IPS-18c (cell line): ENCODE data around the gene DRD2.

ENCODE experiments used
- H3K4me3 ChIP-seq: 2 replicates; pipeline ENCODE4 v1.7.0; 2013; ENCODE audit warnings: low read depth, mild to moderate bottlenecking, low read length, moderate library complexity; ENCODE audit not compliant: insufficient read depth
- H3K9me3 ChIP-seq: one replicate; pipeline ENCODE4 v1.6.1; 2013; ENCODE audit warnings: mild to moderate bottlenecking, low read length, moderate library complexity; ENCODE audit not compliant: control insufficient read depth, insufficient read depth

DRD2 gene

GRCh38 chr11:113462830-113463229 lies 12.4 kb downstream of the DRD2 start:
- Histone ChIP-seq H3K9me3 (no peaks in the 10 kb centered on the region), H3K4me3 (no peak overlapping the region)

DNA sequence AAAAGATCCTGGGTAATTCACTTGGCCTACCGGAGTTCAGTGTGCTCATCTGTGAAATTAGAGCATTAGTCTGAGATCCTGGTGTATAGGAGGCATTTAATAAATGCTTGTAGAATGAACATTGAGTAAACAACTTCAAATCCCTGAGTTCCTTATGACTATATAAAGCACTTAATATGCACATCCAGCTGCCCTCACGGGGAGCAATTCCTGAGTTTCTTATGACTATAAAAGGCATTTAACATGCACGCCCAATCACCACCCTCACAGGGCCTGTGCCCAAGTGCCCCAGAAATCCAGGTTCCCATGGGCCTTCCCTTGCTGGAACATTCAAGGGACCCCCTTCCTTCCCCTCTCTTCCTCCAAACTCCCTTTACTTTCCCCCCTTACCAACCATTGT lies 13.6 kb downstream of the DRD2 start:
- Histone ChIP-seq H3K9me3 (no peaks in the 10 kb centered on the region), H3K4me3 (no peak overlapping the region)

DNA sequence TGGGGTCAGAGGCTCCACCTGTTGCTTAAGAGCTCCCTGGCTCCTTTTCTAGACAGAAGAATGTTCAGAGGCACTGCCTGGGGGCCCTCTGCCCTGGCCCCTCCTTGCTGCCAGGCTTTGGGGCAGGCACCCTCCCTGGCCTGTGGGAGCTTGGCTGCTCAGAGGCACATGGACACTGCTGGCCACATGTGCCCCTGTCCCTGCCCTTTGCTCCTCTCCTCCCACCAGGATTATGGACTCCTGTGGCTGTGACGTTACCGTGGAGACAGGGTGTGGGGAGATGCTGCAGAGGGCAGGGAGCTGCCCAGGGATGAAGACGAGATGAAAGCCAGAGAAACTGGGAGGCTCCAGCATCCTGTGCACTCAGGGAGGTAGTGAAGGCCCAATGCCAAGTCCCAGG lies 14.7 kb downstream of the DRD2 start:
- no peaks in the 10 kb centered on the region for H3K9me3 ChIP-seq
- no peak overlapping the region for H3K4me3 ChIP-seq

- no peaks in the 10 kb centered on the region for H3K9me3 ChIP-seq
- H3K4me3 ChIP-seq, result no peak overlapping the region
Measured at GRCh38 chr11:113458189-113458588, 17.0 kb downstream of the DRD2 start.

DNA sequence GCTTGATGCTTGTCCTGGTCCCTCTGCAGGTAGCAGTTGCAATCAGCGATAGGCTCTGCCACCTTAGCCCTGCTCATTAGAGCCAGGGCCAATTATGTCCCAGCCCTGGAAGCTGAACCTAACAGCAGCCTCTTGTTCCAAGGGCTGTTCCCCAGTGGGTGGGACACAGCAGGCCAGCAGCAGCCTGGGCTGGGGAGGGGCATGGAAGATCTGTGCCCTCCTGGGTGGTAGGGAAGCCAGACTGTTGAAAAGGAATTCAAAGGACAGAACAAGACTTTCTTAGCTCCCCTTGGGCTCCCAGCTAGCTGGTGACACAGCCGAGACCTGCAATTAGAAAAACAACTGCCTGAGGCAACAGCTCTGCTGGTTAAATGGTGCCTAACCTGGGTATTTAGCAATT lies 17.4 kb downstream of the DRD2 start:
- H3K9me3 ChIP-seq, result no peaks in the 10 kb centered on the region
- H3K4me3 ChIP-seq, result no peak overlapping the region

DNA sequence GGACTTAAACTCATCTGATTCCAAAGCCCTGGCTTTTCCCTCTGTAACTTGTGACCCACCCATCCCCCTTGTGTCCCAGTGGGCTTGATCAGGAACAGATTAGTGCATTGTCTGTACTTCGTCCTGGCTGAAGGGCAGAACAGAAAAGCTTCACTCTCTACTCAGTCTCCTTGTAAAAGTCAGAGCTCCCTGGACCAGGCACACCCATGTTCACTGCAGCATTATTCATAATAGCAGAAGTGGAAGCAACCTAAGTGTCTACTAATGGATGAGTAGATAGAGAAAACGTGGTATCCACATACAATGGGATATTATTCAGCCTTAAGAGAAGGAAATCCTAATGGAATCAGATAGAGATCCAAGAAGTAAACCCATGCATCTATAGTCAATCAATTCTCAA lies 20.7 kb downstream of the DRD2 start:
- Histone ChIP-seq H3K9me3 (no peaks in the 10 kb centered on the region), H3K4me3 (no peak overlapping the region)

GRCh38 chr11:113449743-113450142 lies 25.5 kb downstream of the DRD2 start:
- Histone ChIP-seq H3K4me3 (no peak overlapping the region), H3K9me3 (no peaks in the 10 kb centered on the region)

- no peaks in the 10 kb centered on the region for H3K9me3 ChIP-seq
- no peak overlapping the region for H3K4me3 ChIP-seq
Measured at GRCh38 chr11:113448316-113448677, 26.9 kb downstream of the DRD2 start.

GRCh38 chr11:113447621-113448315 lies 27.4 kb downstream of the DRD2 start:
- Histone ChIP-seq H3K9me3 (no peaks in the 10 kb centered on the region), H3K4me3 (no peak overlapping the region)

GRCh38 chr11:113446938-113447337 lies 28.3 kb downstream of the DRD2 start:
- H3K4me3 ChIP-seq, result no peak overlapping the region

GRCh38 chr11:113446112-113446511 lies 29.1 kb downstream of the DRD2 start:
- H3K9me3 ChIP-seq, result no peaks in the 10 kb centered on the region
- H3K4me3 ChIP-seq, result no peak overlapping the region

More at GRCh38 chr11:113446938-113447337, 28.3 kb downstream of the DRD2 start:
- H3K9me3 ChIP-seq, result no peaks in the 10 kb centered on the region

- Histone ChIP-seq H3K4me3 (no peak overlapping the region), H3K9me3 (no peaks in the 10 kb centered on the region)
Measured at GRCh38 chr11:113444502-113445123, 30.6 kb downstream of the DRD2 start.

DNA sequence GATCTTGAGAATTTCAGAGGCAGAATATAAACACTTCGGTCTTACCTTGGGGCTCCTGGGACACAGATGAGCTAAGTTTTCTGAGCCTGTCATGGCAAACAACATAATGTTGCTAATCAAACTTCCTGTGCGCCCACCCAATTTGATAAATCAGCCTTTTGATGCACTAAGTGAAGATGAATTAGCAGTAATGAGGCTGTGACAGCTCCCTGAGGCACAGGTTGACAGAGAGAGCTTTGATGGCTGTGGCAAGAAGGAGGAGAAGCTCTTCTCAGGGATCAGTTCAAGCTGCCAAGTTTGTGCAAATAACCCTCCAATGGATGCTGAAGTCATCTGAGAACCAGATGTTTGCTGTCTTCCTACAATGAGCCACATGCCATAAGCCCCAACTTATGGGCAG lies 34.4 kb downstream of the DRD2 start:
- H3K4me3 ChIP-seq, result no peak overlapping the region

GRCh38 chr11:113436672-113437252 lies 38.4 kb downstream of the DRD2 start:
- no peak overlapping the region for H3K4me3 ChIP-seq
- no peaks in the 10 kb centered on the region for H3K9me3 ChIP-seq

More for the DNA sequence above, 34.4 kb downstream of the DRD2 start:
- no peaks in the 10 kb centered on the region for H3K9me3 ChIP-seq

DNA sequence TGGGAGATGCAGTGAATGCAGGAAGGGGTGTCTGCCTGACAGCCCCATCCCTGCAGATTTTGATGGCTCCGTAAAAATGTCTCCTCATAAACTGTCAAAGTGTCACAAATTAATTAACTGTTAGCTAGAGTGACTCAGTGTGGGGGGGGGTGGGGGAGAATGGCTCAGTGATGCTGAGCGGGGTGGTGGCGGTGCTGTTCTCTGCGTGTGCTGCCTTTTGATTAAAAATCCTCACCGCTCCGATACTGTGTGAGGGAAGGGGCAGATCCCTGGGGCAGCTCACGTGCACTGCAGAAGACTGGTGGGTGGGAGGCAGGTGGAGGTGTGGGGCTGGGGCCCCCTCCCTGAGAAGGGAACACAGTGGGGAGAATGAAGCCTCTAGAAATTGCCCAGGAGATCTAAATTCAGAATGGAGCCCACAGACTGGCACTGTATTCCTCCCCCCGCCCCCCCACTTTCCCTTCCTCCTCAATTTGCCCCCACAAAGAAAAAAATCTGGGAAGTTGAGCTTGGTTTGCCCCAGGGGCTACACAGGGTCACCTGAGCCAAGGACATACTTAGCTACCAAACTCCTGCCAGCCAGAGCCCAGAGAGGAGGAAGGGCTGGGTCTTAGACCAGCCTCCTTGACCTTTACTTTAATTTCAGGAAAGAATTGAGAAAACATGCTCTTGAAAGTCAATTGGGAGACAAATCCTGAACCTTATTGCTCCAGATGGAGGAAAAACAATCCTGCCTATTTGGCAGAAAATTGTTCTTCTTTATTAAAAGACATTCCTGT lies 39.8 kb downstream of the DRD2 start:
- Histone ChIP-seq H3K9me3 (no peaks in the 10 kb centered on the region), H3K4me3 (no peak overlapping the region)

DNA sequence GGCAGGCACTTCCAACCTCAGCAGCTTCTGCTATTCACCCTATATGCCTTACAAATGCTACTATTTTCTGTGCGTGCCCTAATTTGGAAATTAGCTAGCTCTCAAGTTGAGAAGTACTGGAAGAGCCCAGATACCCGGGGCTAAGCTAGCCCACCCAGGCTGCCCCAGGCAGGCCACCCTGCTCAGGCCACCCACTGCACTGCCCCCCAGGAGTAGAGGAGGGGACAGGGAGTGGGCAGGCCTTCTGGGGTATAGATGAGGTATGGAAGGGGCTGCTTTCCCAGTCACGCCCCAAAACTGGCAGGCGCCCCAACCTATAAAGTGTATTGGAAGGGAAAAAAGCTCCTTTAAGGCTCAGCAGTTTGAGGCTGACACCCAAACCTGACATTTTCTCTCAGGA lies 43.5 kb downstream of the DRD2 start:
- H3K9me3 ChIP-seq, result no peaks in the 10 kb centered on the region
- H3K4me3 ChIP-seq, result no peak overlapping the region

DNA sequence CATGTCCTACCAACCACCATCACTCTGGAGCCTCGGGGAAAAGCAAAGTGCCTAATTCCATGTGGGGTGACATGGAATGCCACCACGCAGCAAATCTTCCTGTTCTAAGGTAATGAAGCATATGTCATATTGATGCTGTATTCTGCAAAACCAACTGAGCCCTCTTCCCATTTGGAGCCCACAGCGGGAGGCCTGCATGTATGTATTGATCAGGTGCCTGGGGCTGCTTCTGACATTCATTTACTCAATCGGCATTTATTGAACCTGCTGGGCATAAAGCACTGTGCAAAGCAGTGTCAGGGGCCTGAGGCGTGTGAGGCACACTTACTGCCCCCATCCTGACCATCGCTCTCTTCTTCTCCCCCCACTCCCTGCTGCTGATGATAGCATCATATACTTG lies 48.5 kb downstream of the DRD2 start:
- no peaks in the 10 kb centered on the region for H3K9me3 ChIP-seq

GRCh38 chr11:113420808-113421207 lies 54.4 kb downstream of the DRD2 start:
- no peaks in the 10 kb centered on the region for H3K9me3 ChIP-seq
- no peak overlapping the region for H3K4me3 ChIP-seq

More for the DNA sequence above, 48.5 kb downstream of the DRD2 start:
- no peak overlapping the region for H3K4me3 ChIP-seq
